Ovary (tissue), 3 donors: ENCODE measurements around the gene GFI1B.

Source experiments
- CTCF ChIP-seq, 3 donors: fragments of 450-650 bp in 2 of 3; fragments of 200-600 bp in 1 of 3; IDR thresholded peaks; one replicate each; pipeline versions ENCODE4 v1.5.1 to v1.8.0; 2016 to 2022; ENCODE audit warnings: antibody characterized with exemption in 3 of 3, mild to moderate bottlenecking in 1 of 3
- EP300 ChIP-seq: sonication (generic); formaldehyde crosslinking; IDR thresholded peaks from one replicate; pipeline ENCODE4 v1.6.1; 2017; ENCODE audit warnings: antibody characterized with exemption
- POLR2A ChIP-seq: fragments of 450-650 bp; IDR thresholded peaks from one replicate; pipeline ENCODE4 v1.6.1; 2017; ENCODE audit warnings: antibody characterized with exemption, mild to moderate bottlenecking, moderate library complexity
- donor health status: DM: no; HTN: no; CAD: no.

GRCh38 chr9:132998831-132999635 lies 20.5 kb downstream of the GFI1B start:
- TF ChIP-seq CTCF (IDR thresholded peaks at IDR 0.05) (no peak), POLR2A (no peak), EP300 (no peak)
